AG09319 (cell line): ENCODE data around the gene ADARB1.

Source experiments
- DNase-seq: peaks from one replicate; pipeline ENCODE4 v3.0.0-alpha.2; 2010; ENCODE audit warnings: low read depth; ENCODE audit errors: extremely low read depth
- TF ChIP-seq, protein P1 (sequence below): IDR thresholded peaks from 2 replicates; pipeline ENCODE4 v1.5.1; 2011; ENCODE audit warnings: low read depth, mild to moderate bottlenecking, inconsistent platforms, low read length, moderate library complexity

ADARB1 gene

GRCh38 chr21:45091550-45092322, 17.4 kb downstream of the ADARB1 start:
- DNase-seq, result no peak
- TF ChIP-seq, protein P1, sequence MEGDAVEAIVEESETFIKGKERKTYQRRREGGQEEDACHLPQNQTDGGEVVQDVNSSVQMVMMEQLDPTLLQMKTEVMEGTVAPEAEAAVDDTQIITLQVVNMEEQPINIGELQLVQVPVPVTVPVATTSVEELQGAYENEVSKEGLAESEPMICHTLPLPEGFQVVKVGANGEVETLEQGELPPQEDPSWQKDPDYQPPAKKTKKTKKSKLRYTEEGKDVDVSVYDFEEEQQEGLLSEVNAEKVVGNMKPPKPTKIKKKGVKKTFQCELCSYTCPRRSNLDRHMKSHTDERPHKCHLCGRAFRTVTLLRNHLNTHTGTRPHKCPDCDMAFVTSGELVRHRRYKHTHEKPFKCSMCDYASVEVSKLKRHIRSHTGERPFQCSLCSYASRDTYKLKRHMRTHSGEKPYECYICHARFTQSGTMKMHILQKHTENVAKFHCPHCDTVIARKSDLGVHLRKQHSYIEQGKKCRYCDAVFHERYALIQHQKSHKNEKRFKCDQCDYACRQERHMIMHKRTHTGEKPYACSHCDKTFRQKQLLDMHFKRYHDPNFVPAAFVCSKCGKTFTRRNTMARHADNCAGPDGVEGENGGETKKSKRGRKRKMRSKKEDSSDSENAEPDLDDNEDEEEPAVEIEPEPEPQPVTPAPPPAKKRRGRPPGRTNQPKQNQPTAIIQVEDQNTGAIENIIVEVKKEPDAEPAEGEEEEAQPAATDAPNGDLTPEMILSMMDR, result no peak

DNA sequence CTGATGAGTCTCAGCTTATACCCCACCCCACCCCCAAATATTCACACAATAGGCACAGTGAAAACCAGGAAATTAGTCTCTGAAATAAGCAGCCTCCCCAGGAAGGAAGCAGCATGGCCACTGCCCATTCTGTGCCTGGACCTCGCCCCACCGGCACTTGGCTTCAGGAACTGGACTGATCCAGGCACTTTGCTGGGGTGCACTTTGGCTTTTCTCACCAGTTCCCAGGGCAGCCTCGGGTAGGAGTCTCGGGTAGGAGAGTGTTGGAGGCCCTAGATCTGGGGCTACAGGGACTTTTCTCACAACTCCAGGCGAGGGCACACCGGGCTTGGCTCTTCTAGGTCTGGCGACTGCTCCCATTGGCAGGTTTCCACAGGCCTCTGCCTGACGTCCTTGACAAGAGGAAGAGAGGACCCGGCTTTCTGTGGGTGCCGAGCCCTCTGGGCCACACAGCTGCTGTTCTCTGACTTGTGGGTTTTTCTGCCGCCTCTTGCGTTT, 18.7 kb downstream of the ADARB1 start:
- TF ChIP-seq, protein P1, result no peak
- no peak for DNase-seq

- no peak for DNase-seq
- TF ChIP-seq, protein P1, result no peak
Observed at GRCh38 chr21:45094412-45094811, 20.0 kb downstream of the ADARB1 start.

DNA sequence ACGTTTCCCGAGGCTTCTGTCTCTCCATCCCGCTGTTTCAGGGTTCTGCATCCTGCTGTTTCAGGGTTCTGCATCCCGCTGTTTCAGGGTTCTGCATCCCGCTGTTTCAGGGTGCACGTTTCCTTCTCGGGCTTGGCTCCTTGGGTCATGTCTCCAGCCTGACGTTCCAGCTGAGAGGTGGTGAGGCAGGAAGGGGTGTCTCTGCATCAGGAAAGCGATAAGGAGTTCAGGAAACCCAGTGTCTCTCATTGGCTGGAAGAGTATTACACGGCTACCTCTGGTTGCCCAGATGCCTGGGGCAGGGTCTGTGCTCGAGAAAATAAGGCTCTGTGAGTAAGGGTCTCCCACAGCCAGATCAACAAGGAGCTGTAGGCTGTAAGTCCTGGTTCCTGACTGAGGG, 21.1 kb downstream of the ADARB1 start:
- DNase-seq, result no peak
- TF ChIP-seq, protein P1, result no peak

- no peak for DNase-seq
- TF ChIP-seq, protein P1, result no peak
Observed at GRCh38 chr21:45096217-45096616, 21.8 kb downstream of the ADARB1 start.

GRCh38 chr21:45097827-45098387, 23.5 kb downstream of the ADARB1 start:
- no peak for DNase-seq
- TF ChIP-seq, protein P1, result no peak

GRCh38 chr21:45098867-45099266, 24.5 kb downstream of the ADARB1 start:
- no peak for DNase-seq
- TF ChIP-seq, protein P1, result peak; percentile 30
